HEK293 (cell line): ENCODE data around the gene KIRREL3.

Experiments
- CTCF ChIA-PET: fragments of 350-600 bp; formaldehyde crosslinking; extraction: SDS; loops from one replicate; lab custom pipeline; 2021; ENCODE audit warnings: antibody characterized with exemption; lab: Yijun Ruan, JAX
- POLR2A ChIA-PET: fragments of 300-600 bp; formaldehyde crosslinking; extraction: SDS; loops from one replicate; lab custom pipeline; 2020; ENCODE audit warnings: antibody characterized with exemption, inconsistent platforms; lab: Yijun Ruan, JAX
- H3K27ac ChIP-seq: fragments of 200-500 bp; sonication (Bioruptor generic); 2 replicates; pipeline ENCODE4 v1.5.1; 2014; ENCODE audit warnings: low read depth, low read length, control low read depth, inconsistent platforms; ENCODE audit errors: extremely low read depth
- H3K36me3 ChIP-seq, 2 experiments: fragments of 200-500 bp in 1 of 2; sonication (Bioruptor generic) in 1 of 2; 1 replicate in 1 of 2; 2 replicates in 1 of 2; pipeline ENCODE4 v1.5.1; 2014 to 2017; ENCODE audit warnings: inconsistent platforms in 2 of 2, low read length in 2 of 2; ENCODE audit not compliant: control insufficient read depth in 2 of 2, insufficient read depth in 1 of 2
- H3K4me1 ChIP-seq: fragments of 200-500 bp; sonication (Bioruptor generic); 2 replicates; pipeline ENCODE4 v1.5.1; 2014; ENCODE audit warnings: mild to moderate bottlenecking, low read length, inconsistent platforms; ENCODE audit not compliant: control insufficient read depth, insufficient read depth
- H3K4me3 ChIP-seq: 2 replicates; pipeline ENCODE4 v1.5.1; 2011; ENCODE audit warnings: low read depth, mild to moderate bottlenecking, control low read depth, low read length, moderate library complexity
- H3K9me3 ChIP-seq: fragments of 200-500 bp; sonication (Bioruptor generic); 2 replicates; pipeline ENCODE4 v1.5.1; 2014; ENCODE audit warnings: low read depth, low read length, inconsistent platforms; ENCODE audit not compliant: control insufficient read depth, insufficient read depth
- INSM2 ChIP-seq: fragments of 450-650 bp; formaldehyde crosslinking; IDR thresholded peaks from 2 replicates; pipeline ENCODE4 v1.5.1; 2016; ENCODE audit warnings: missing biosample characterization, missing genetic modification characterization
- KLF7 ChIP-seq: fragments of 450-650 bp; formaldehyde crosslinking; IDR thresholded peaks from 2 replicates; pipeline ENCODE4 v1.5.1; 2016; ENCODE audit warnings: missing biosample characterization, missing genetic modification characterization, borderline replicate concordance
- PRDM1 ChIP-seq: fragments of 450-650 bp; formaldehyde crosslinking; IDR thresholded peaks from 2 replicates; pipeline ENCODE4; 2016; ENCODE audit warnings: missing biosample characterization, missing genetic modification characterization
- ZBTB20 ChIP-seq: fragments of 450-650 bp; formaldehyde crosslinking; IDR thresholded peaks from 2 replicates; pipeline ENCODE4 v1.5.1; 2016; ENCODE audit warnings: missing biosample characterization, missing genetic modification characterization
- ZFHX2 ChIP-seq: fragments of 450-650 bp; formaldehyde crosslinking; conservative IDR thresholded peaks from 2 replicates; pipeline ENCODE4 v1.5.1; 2016; ENCODE audit warnings: missing biosample characterization, missing genetic modification characterization
- ZIC2 ChIP-seq: fragments of 450-650 bp; formaldehyde crosslinking; IDR thresholded peaks from 2 replicates; pipeline ENCODE4 v1.5.1; 2016; ENCODE audit warnings: missing biosample characterization, missing genetic modification characterization
- ZNF133 ChIP-seq: fragments of 450-650 bp; formaldehyde crosslinking; IDR thresholded peaks from 2 replicates; pipeline ENCODE4 v1.5.1; 2016; ENCODE audit warnings: missing biosample characterization, missing genetic modification characterization
- ZNF19 ChIP-seq: fragments of 450-650 bp; formaldehyde crosslinking; IDR thresholded peaks from 2 replicates; pipeline ENCODE4; 2016; ENCODE audit warnings: missing biosample characterization, missing genetic modification characterization, low read depth
- ZNF214 ChIP-seq: fragments of 450-650 bp; formaldehyde crosslinking; IDR thresholded peaks from 2 replicates; pipeline ENCODE4 v1.5.1; 2017; ENCODE audit warnings: missing biosample characterization, mild to moderate bottlenecking, missing genetic modification characterization, borderline replicate concordance
- ZNF26 ChIP-seq: fragments of 450-650 bp; formaldehyde crosslinking; IDR thresholded peaks from 2 replicates; pipeline ENCODE4 v1.5.1; 2016; ENCODE audit warnings: missing biosample characterization, missing genetic modification characterization
- ZNF426 ChIP-seq: fragments of 450-650 bp; formaldehyde crosslinking; IDR thresholded peaks from 2 replicates; pipeline ENCODE4 v1.5.1; 2017; ENCODE audit warnings: missing biosample characterization, missing genetic modification characterization, mild to moderate bottlenecking, inconsistent platforms, moderate library complexity
- ZNF510 ChIP-seq: fragments of 450-650 bp; formaldehyde crosslinking; IDR thresholded peaks from 2 replicates; pipeline ENCODE4 v1.5.1; 2018; ENCODE audit warnings: mild to moderate bottlenecking, missing genetic modification characterization, missing biosample characterization; ENCODE audit not compliant: insufficient replicate concordance
- ZNF530 ChIP-seq: fragments of 450-650 bp; formaldehyde crosslinking; IDR thresholded peaks from 2 replicates; pipeline ENCODE4 v1.5.1; 2016; ENCODE audit warnings: low read depth, missing biosample characterization, missing genetic modification characterization
- ZNF555 ChIP-seq: fragments of 450-650 bp; formaldehyde crosslinking; conservative IDR thresholded peaks from 2 replicates; pipeline ENCODE4 v1.5.1; 2017; ENCODE audit warnings: missing biosample characterization, mild to moderate bottlenecking, missing genetic modification characterization, inconsistent platforms
- ZNF558 ChIP-seq: fragments of 450-650 bp; formaldehyde crosslinking; IDR thresholded peaks from 2 replicates; pipeline ENCODE4 v1.5.1; 2016; ENCODE audit warnings: missing biosample characterization, missing genetic modification characterization
- ZNF701 ChIP-seq: fragments of 450-650 bp; formaldehyde crosslinking; IDR thresholded peaks from 2 replicates; pipeline ENCODE4 v1.5.1; 2016; ENCODE audit warnings: missing biosample characterization, missing genetic modification characterization
- ZNF707 ChIP-seq: fragments of 450-650 bp; formaldehyde crosslinking; IDR thresholded peaks from 2 replicates; pipeline ENCODE4 v1.5.1; 2016; ENCODE audit warnings: missing biosample characterization, missing genetic modification characterization
- ZSCAN16 ChIP-seq: fragments of 450-650 bp; formaldehyde crosslinking; IDR thresholded peaks from 2 replicates; pipeline ENCODE4 v1.5.1; 2016; ENCODE audit warnings: missing biosample characterization, missing genetic modification characterization
- TF ChIP-seq, protein P1 (sequence below): fragments of 450-650 bp; formaldehyde crosslinking; IDR thresholded peaks from 2 replicates; pipeline ENCODE4 v1.5.1; 2016; ENCODE audit warnings: missing biosample characterization, missing genetic modification characterization
- TF ChIP-seq, protein P2 (sequence below): fragments of 450-650 bp; formaldehyde crosslinking; IDR thresholded peaks from 2 replicates; pipeline ENCODE4 v1.5.1; 2017; ENCODE audit warnings: missing biosample characterization, mild to moderate bottlenecking, missing genetic modification characterization, moderate library complexity
- TF ChIP-seq, protein P3 (sequence below): fragments of 450-650 bp; formaldehyde crosslinking; IDR thresholded peaks from 2 replicates; pipeline ENCODE4 v1.5.1; 2016; ENCODE audit warnings: missing biosample characterization, missing genetic modification characterization
- TF ChIP-seq, protein P4 (sequence below): fragments of 450-650 bp; formaldehyde crosslinking; IDR thresholded peaks from 2 replicates; pipeline ENCODE4 v1.5.1; 2017; ENCODE audit warnings: missing biosample characterization, missing genetic modification characterization

Gene KIRREL3

GRCh38 chr11:126630488-126630887 is 370.1 kb downstream of the KIRREL3 start:
- POLR2A ChIA-PET, result no interaction called here
- TF ChIP-seq ZNF701 (tag by site-specific recombination) (no peak), ZIC2 (no peak), ZBTB20 (tag by site-specific recombination) (no peak), ZFHX2 (no peak), KLF7 (tag by site-specific recombination) (no peak), ZNF26 (tag by site-specific recombination) (no peak)
- TF ChIP-seq, protein P1, sequence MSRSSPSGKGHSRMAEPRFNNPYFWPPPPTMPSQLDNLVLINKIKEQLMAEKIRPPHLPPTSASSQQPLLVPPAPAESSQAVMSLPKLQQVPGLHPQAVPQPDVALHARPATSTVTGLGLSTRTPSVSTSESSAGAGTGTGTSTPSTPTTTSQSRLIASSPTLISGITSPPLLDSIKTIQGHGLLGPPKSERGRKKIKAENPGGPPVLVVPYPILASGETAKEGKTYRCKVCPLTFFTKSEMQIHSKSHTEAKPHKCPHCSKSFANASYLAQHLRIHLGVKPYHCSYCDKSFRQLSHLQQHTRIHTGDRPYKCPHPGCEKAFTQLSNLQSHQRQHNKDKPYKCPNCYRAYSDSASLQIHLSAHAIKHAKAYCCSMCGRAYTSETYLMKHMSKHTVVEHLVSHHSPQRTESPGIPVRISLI, result no peak
- TF ChIP-seq, protein P2, sequence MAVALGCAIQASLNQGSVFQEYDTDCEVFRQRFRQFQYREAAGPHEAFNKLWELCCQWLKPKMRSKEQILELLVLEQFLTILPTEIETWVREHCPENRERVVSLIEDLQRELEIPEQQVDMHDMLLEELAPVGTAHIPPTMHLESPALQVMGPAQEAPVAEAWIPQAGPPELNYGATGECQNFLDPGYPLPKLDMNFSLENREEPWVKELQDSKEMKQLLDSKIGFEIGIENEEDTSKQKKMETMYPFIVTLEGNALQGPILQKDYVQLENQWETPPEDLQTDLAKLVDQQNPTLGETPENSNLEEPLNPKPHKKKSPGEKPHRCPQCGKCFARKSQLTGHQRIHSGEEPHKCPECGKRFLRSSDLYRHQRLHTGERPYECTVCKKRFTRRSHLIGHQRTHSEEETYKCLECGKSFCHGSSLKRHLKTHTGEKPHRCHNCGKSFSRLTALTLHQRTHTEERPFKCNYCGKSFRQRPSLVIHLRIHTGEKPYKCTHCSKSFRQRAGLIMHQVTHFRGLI (tag by site-specific recombination), result no peak
- Histone ChIP-seq H3K27ac (no peak overlapping the region), H3K4me1 (no peaks in the 10 kb centered on the region), H3K9me3 (no peaks in the 10 kb centered on the region), H3K4me3 (no peak overlapping the region), H3K36me3 (no peaks in the 10 kb centered on the region)
- CTCF ChIA-PET, result no interaction called here

- H3K36me3 ChIP-seq, result no peaks in the 10 kb centered on the region
- POLR2A ChIA-PET, result no interaction called here
- no peak overlapping the region for H3K4me3 ChIP-seq
- no peak overlapping the region for H3K27ac ChIP-seq
- CTCF ChIA-PET, result no interaction called here
- TF ChIP-seq ZNF530, result no peak
- peak; percentile 16; the same call in 1 of the 2 replicates for TF ChIP-seq ZIC2
- no peak for TF ChIP-seq ZNF558 (tag by site-specific recombination)
- H3K9me3 ChIP-seq, result no peaks in the 10 kb centered on the region
- no peaks in the 10 kb centered on the region for H3K4me1 ChIP-seq
These were observed 371.6 kb downstream of the KIRREL3 start for GRCh38 chr11:126628790-126629621.

DNA sequence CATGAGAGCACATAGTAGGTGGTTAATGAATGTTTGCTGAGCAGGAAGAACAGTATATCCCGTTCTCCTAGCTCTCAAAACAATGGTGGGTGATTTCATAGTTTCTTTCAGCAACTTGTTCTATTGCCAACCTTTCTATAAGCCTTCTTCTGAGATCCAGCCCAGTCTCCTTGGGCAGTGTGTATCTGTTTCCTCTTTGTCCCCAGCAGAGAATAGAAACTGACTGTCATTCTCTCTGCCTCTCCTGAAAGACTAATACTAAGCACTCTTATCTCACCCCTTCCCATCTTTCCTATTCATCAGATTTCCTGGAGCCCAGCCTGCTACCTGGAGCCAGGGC is 372.1 kb downstream of the KIRREL3 start:
- ChIA-PET POLR2A (no interaction called here), CTCF (no interaction called here)
- no peaks in the 10 kb centered on the region for H3K36me3 ChIP-seq
- H3K4me3 ChIP-seq, result no peak overlapping the region
- H3K27ac ChIP-seq, result no peak overlapping the region
- no peaks in the 10 kb centered on the region for H3K4me1 ChIP-seq
- H3K9me3 ChIP-seq, result no peaks in the 10 kb centered on the region
- TF ChIP-seq ZNF214 (tag by site-specific recombination) (no peak), ZIC2 (no peak), PRDM1 (no peak), ZNF707 (tag by site-specific recombination) (no peak), INSM2 (no peak), ZSCAN16 (no peak), ZNF510 (tag by site-specific recombination) (no peak), ZNF426 (no peak), ZNF19 (tag by site-specific recombination) (no peak), ZNF555 (tag by site-specific recombination) (no peak), ZNF133 (tag by site-specific recombination) (no peak), ZBTB20 (tag by site-specific recombination) (no peak)
- TF ChIP-seq, protein P3, sequence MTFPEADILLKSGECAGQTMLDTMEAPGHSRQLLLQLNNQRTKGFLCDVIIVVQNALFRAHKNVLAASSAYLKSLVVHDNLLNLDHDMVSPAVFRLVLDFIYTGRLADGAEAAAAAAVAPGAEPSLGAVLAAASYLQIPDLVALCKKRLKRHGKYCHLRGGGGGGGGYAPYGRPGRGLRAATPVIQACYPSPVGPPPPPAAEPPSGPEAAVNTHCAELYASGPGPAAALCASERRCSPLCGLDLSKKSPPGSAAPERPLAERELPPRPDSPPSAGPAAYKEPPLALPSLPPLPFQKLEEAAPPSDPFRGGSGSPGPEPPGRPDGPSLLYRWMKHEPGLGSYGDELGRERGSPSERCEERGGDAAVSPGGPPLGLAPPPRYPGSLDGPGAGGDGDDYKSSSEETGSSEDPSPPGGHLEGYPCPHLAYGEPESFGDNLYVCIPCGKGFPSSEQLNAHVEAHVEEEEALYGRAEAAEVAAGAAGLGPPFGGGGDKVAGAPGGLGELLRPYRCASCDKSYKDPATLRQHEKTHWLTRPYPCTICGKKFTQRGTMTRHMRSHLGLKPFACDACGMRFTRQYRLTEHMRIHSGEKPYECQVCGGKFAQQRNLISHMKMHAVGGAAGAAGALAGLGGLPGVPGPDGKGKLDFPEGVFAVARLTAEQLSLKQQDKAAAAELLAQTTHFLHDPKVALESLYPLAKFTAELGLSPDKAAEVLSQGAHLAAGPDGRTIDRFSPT (tag by site-specific recombination), result no peak
- TF ChIP-seq, protein P4, sequence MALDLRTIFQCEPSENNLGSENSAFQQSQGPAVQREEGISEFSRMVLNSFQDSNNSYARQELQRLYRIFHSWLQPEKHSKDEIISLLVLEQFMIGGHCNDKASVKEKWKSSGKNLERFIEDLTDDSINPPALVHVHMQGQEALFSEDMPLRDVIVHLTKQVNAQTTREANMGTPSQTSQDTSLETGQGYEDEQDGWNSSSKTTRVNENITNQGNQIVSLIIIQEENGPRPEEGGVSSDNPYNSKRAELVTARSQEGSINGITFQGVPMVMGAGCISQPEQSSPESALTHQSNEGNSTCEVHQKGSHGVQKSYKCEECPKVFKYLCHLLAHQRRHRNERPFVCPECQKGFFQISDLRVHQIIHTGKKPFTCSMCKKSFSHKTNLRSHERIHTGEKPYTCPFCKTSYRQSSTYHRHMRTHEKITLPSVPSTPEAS, result no peak
